GM20000 (cell line): ENCODE data around the gene TMEM39B.
"Not testable (repeated sequence)": the region's sequence is repeated elsewhere in the genome, so short reads cannot be mapped to it uniquely, and the experiment has no call there.

ENCODE experiments used
- DNase-seq: peaks from one replicate; pipeline ENCODE4 v3.0.0; 2012; ENCODE audit warnings: low spot score
- CTCF ChIP-seq: IDR thresholded peaks from 2 replicates; pipeline ENCODE4 v1.5.1; 2012; ENCODE audit warnings: mild to moderate bottlenecking, control low read depth; ENCODE audit errors: extremely low read depth, missing control alignments

The TMEM39B gene

DNA sequence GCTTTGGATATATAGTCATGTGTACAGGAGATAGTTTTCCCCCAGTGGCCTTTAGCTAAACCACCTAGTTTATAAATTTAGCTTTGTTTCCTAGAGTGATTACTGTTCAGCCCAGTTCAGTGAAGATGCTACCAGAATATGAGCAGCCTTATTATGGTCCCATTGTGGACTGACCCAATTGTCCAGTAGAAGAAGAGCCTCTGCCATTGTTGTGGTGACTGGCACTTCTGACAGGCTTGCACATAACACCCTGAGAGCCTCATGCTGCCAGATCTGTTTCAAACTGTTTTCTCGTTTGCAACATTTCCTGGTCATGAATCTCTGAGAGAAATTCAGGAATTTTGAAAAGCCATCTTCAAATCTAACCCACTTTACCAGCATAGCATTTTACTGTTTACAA, 55.7 kb downstream of the TMEM39B start:
- no peak for DNase-seq
- no peak for TF ChIP-seq CTCF

DNA sequence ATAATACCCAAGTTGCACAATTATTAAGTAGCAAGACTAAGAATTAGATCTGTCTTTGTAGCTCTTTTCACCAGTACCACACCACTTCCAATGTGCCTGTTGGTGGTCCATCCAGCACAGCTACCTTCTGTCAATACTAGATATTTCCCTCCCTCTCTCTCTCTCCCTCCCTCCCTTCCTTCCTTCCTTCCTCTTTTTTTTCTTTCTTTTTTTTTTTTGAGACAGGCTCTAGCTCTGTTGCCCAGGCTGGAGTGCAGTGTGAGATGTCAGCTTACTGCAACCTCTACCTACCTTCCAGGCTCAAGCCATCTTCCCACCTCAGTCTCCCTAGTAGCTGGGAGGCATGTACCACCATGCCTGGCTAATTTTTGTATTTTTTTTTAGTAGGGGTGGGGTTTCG, 56.2 kb downstream of the TMEM39B start:
- TF ChIP-seq CTCF: no peak
- DNase-seq: no peak

GRCh38 chr1:32133950-32134280, 61.2 kb downstream of the TMEM39B start:
- not testable (repeated sequence) for DNase-seq

DNA sequence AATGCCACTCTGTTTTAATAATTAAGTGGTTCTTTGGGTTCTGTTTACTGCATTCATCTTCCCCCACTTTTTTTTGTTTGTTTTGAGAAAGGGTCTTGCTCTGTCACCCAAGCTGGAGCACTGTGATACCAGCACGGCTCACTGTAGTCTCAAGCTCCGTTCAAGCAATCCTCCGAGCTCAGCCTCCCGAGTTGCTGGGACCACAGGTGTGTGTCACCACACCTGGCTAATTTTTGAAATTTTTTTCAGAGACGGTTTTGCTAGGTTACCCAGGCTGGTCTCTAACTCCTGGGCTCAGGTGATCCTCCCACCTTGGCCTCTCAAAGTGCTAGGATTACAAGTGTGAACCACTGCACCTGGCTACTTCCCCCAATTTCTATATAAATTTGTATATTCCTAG, 64.4 kb downstream of the TMEM39B start:
- no peak for DNase-seq
- TF ChIP-seq CTCF: no peak

DNA sequence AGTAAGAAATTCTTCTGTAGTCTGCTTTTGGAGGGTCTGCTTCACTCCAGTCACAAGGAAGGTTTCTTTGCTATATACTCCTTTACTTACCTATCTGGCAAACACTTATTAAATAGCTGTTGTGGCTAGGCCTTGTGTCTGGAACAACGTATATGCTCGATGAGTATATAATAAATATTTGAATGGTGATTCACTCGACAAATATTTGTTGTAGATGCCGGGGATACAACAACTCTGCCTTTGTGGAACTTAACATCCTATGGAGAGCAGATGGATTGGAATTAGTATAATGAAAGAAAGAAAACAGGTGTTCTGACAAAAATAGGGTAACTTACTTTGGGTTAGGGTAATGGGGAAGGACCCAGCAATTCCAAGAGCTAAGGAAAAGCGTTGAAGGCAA, 66.2 kb downstream of the TMEM39B start:
- no peak for TF ChIP-seq CTCF
- DNase-seq: no peak

DNA sequence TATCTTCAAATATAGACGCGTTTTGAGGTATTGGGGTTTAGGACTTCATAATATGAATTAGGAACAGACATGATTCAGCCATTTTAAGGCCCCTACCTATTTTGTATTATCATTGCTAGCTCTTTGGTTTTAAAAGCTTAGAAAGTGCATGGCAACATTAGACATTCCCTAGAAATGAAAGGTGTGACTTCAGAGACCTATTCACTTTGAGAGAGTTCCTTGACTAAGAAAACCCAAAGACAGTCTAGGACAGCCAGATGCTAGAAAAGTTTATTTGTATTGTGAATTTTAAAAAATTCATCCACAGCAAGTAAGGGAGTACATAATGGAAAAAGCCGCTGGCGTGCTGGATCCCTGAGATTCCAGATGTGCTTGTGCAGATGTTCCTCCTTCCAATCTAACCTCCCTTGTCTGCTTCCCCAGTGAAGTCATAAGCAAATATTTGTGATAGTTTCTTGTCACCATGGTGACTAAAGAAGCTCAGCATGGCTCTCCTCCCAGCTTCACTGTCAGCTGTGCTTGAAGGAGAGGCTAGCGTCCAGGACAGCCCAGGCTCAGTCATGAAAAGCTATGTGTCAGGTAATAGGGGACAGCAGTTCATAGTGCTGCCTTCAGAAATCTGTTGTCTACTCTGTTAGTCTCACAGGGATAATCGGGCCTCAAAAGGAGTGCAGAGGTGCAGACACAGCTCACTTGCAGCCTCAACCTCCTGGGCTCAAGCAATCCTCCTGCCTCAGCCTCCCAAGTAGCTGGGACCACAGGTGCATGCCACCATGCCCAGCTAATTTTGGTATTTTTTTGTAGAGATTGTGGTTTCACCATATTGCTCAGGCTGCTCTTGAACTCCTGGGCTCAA, 69.9 kb downstream of the TMEM39B start:
- DNase-seq: no peak
- TF ChIP-seq CTCF: no peak

GRCh38 chr1:32143302-32143695, 70.6 kb downstream of the TMEM39B start:
- not testable (repeated sequence) for DNase-seq

- no peak for TF ChIP-seq CTCF
- DNase-seq: no peak
These were observed 71.3 kb downstream of the TMEM39B start for GRCh38 chr1:32144033-32144432.

DNA sequence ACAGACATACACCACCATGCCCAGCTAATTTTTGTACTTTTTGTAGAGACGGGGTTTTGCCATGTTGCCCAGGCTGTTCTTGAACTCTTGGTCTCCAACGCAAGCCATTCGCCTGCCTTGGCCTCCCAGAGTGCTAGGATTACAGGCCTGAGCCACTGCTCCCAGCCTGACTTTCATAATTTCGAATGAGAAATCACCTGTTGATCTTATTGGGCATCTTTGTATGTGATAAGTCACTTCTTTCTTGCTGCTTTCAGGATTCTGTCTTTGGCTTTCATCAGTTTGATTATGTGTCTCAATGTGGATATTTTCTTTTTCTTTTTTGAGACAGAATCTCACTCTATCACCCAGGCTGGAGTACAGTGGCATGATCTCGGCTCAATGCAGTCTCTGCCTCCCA, 75.1 kb downstream of the TMEM39B start:
- DNase-seq: not testable (repeated sequence)
